ENCODE results near the gene SLC66A1. TPM values are rescaled to one million over a fixed set of nuclear protein-coding genes. Genes with fewer than 3 reads are reported as not detected.

SLC66A1 gene
- total and polyA plus RNA-seq, 3 experiments from 2014 or later, result 5.7 to 10.4 (median 8.6) TPM

GRCh38 chr1:19371226-19372135 is 59.4 kb downstream of the SLC66A1 start:
- no peak for DNase-seq
- H3K27ac Mint-ChIP-seq, result peak overlapping the region in 2 of 8 donors; percentile 64 to 86
- no peak overlapping the region for H3K27ac ChIP-seq (ENCODE audit: low read depth, low read length)
- H3K27me3 ChIP-seq (ENCODE audit: insufficient read depth, low read length, poor library complexity, severe bottlenecking), result no peaks in the 10 kb centered on the region
- H3K4me3 Mint-ChIP-seq, result no peak overlapping the region
- no peaks in the 10 kb centered on the region for H3K9me3 ChIP-seq (ENCODE audit: low read length)
- H3K36me3 ChIP-seq (ENCODE audit: insufficient read depth, low read length), result peaks cover 16% of the 10 kb centered on the region
- ChIA-PET CTCF (no interaction called here), POLR2A (no interaction called here)
- H3K4me1 ChIP-seq (ENCODE audit: insufficient read depth, low read length), result no peaks in the 10 kb centered on the region
- H3K4me1 Mint-ChIP-seq, result peaks cover 22 to 64% (median 23%) of the 10 kb centered on the region in 3 donors
- no peak overlapping the region for H3K4me3 ChIP-seq (ENCODE audit: low read length)
- H3K9me3 Mint-ChIP-seq, result no peaks in the 10 kb centered on the region
- H3K36me3 Mint-ChIP-seq, result peaks cover 0 to 71% (median 2%) of the 10 kb centered on the region in 3 donors
- H3K27me3 Mint-ChIP-seq, result no peaks in the 10 kb centered on the region

- Histone ChIP-seq H3K27me3 (ENCODE audit: insufficient read depth, low read length, poor library complexity, severe bottlenecking) (no peaks in the 10 kb centered on the region), H3K9me3 (ENCODE audit: low read length) (no peaks in the 10 kb centered on the region), H3K4me3 (ENCODE audit: low read length) (no peak overlapping the region), H3K4me1 (ENCODE audit: insufficient read depth, low read length) (no peaks in the 10 kb centered on the region), H3K27ac (ENCODE audit: low read depth, low read length) (no peak overlapping the region), H3K36me3 (ENCODE audit: insufficient read depth, low read length) (peaks cover 23% of the 10 kb centered on the region)
- Mint-ChIP-seq H3K4me3 (peak overlapping the region in 1 of 7 donors; percentile 48), H3K27ac (peak overlapping the region in 4 of 8 donors; percentile 8 to 50 (median 34)), H3K4me1 (peaks cover 19 to 63% (median 19%) of the 10 kb centered on the region in 3 donors), H3K27me3 (no peaks in the 10 kb centered on the region), H3K36me3 (peaks cover 0 to 73% (median 2%) of the 10 kb centered on the region in 3 donors), H3K9me3 (no peaks in the 10 kb centered on the region)
- POLR2A ChIA-PET, result no interaction called here
- CTCF ChIA-PET, result interaction anchor here (1.2 kb wide), 1 partner anchor 8 kb away, joined by 3 read pairs; no protein-coding TSS in a partner anchor
- DNase-seq, result no peak
Observed at GRCh38 chr1:19372136-19372514, 60.0 kb downstream of the SLC66A1 start.

GRCh38 chr1:19372602-19373001 is 60.5 kb downstream of the SLC66A1 start:
- Mint-ChIP-seq H3K36me3 (peaks cover 0 to 75% (median 3%) of the 10 kb centered on the region in 3 donors), H3K4me3 (no peak overlapping the region), H3K9me3 (no peaks in the 10 kb centered on the region), H3K4me1 (peaks cover 16 to 60% (median 20%) of the 10 kb centered on the region in 3 donors), H3K27me3 (no peaks in the 10 kb centered on the region), H3K27ac (peak overlapping the region in 3 of 8 donors; percentile 29 to 47 (median 38))
- ChIA-PET CTCF (interaction anchor here (1.2 kb wide), 1 partner anchor 9 kb away, joined by 3 read pairs; no protein-coding TSS in a partner anchor), POLR2A (no interaction called here)
- Histone ChIP-seq H3K4me1 (ENCODE audit: insufficient read depth, low read length) (no peaks in the 10 kb centered on the region), H3K36me3 (ENCODE audit: insufficient read depth, low read length) (peaks cover 27% of the 10 kb centered on the region), H3K27me3 (ENCODE audit: insufficient read depth, low read length, poor library complexity, severe bottlenecking) (no peaks in the 10 kb centered on the region), H3K4me3 (ENCODE audit: low read length) (no peak overlapping the region), H3K27ac (ENCODE audit: low read depth, low read length) (no peak overlapping the region), H3K9me3 (ENCODE audit: low read length) (no peaks in the 10 kb centered on the region)
- DNase-seq, result no peak

- ChIA-PET CTCF (interaction anchor here (1.2 to 1.5 kb wide), 3 partner anchors 10 to 280 kb away, joined by 3 to 4 read pairs (median 3); no protein-coding TSS in a partner anchor), POLR2A (no interaction called here)
- Histone ChIP-seq H3K36me3 (ENCODE audit: insufficient read depth, low read length) (peaks cover 36% of the 10 kb centered on the region), H3K4me3 (ENCODE audit: low read length) (no peak overlapping the region), H3K9me3 (ENCODE audit: low read length) (no peaks in the 10 kb centered on the region), H3K27ac (ENCODE audit: low read depth, low read length) (no peak overlapping the region), H3K4me1 (ENCODE audit: insufficient read depth, low read length) (no peaks in the 10 kb centered on the region), H3K27me3 (ENCODE audit: insufficient read depth, low read length, poor library complexity, severe bottlenecking) (no peaks in the 10 kb centered on the region)
- Mint-ChIP-seq H3K36me3 (peaks cover 4 to 81% (median 9%) of the 10 kb centered on the region in 3 donors), H3K27me3 (no peaks in the 10 kb centered on the region), H3K9me3 (no peaks in the 10 kb centered on the region), H3K4me3 (no peak overlapping the region), H3K27ac (peak overlapping the region in 5 of 8 donors; percentile 13 to 47 (median 26)), H3K4me1 (peaks cover 20 to 60% (median 21%) of the 10 kb centered on the region in 3 donors)
- no peak for DNase-seq
Observed at GRCh38 chr1:19373211-19374082, 61.3 kb downstream of the SLC66A1 start.

GRCh38 chr1:19374083-19374801 is 62.1 kb downstream of the SLC66A1 start:
- H3K27ac Mint-ChIP-seq, result peak overlapping the region in 2 of 8 donors; percentile 35 to 72
- H3K27me3 Mint-ChIP-seq, result no peaks in the 10 kb centered on the region
- H3K27me3 ChIP-seq (ENCODE audit: insufficient read depth, low read length, poor library complexity, severe bottlenecking), result no peaks in the 10 kb centered on the region
- no peak overlapping the region for H3K27ac ChIP-seq (ENCODE audit: low read depth, low read length)
- no peaks in the 10 kb centered on the region for H3K4me1 ChIP-seq (ENCODE audit: insufficient read depth, low read length)
- H3K4me3 ChIP-seq (ENCODE audit: low read length), result no peak overlapping the region
- POLR2A ChIA-PET, result no interaction called here
- DNase-seq, result no peak
- no peak overlapping the region for H3K4me3 Mint-ChIP-seq
- peaks cover 14 to 54% (median 16%) of the 10 kb centered on the region in 3 donors for H3K4me1 Mint-ChIP-seq
- H3K9me3 Mint-ChIP-seq, result no peaks in the 10 kb centered on the region
- H3K36me3 Mint-ChIP-seq, result peaks cover 4 to 81% (median 9%) of the 10 kb centered on the region in 3 donors
- no peaks in the 10 kb centered on the region for H3K9me3 ChIP-seq (ENCODE audit: low read length)
- CTCF ChIA-PET, result interaction anchor here (1.2 to 1.5 kb wide), 2 partner anchors 208 to 280 kb away, joined by 3 to 4 read pairs; no protein-coding TSS in a partner anchor
- peaks cover 42% of the 10 kb centered on the region for H3K36me3 ChIP-seq (ENCODE audit: insufficient read depth, low read length)

- no peaks in the 10 kb centered on the region for H3K4me1 ChIP-seq (ENCODE audit: insufficient read depth, low read length)
- no peaks in the 10 kb centered on the region for H3K9me3 Mint-ChIP-seq
- H3K4me3 Mint-ChIP-seq, result no peak overlapping the region
- no peaks in the 10 kb centered on the region for H3K27me3 ChIP-seq (ENCODE audit: insufficient read depth, low read length, poor library complexity, severe bottlenecking)
- no peaks in the 10 kb centered on the region for H3K27me3 Mint-ChIP-seq
- no peak for DNase-seq
- no peaks in the 10 kb centered on the region for H3K9me3 ChIP-seq (ENCODE audit: low read length)
- H3K4me3 ChIP-seq (ENCODE audit: low read length), result no peak overlapping the region
- peaks cover 14 to 56% (median 18%) of the 10 kb centered on the region in 3 donors for H3K4me1 Mint-ChIP-seq
- peaks cover 4 to 83% (median 12%) of the 10 kb centered on the region in 3 donors for H3K36me3 Mint-ChIP-seq
- peaks cover 49% of the 10 kb centered on the region for H3K36me3 ChIP-seq (ENCODE audit: insufficient read depth, low read length)
- H3K27ac ChIP-seq (ENCODE audit: low read depth, low read length), result no peak overlapping the region
- H3K27ac Mint-ChIP-seq, result peak overlapping the region in 3 of 8 donors; percentile 47 to 81 (median 72)
- ChIA-PET CTCF (interaction anchor here (0.6 to 1.5 kb wide), 2 partner anchors 267 to 279 kb away, joined by 4 read pairs; no protein-coding TSS in a partner anchor), POLR2A (interaction anchor here (0.7 kb wide), 1 partner anchor 83 kb away, joined by 3 read pairs; no protein-coding TSS in a partner anchor)
Observed at GRCh38 chr1:19374926-19375325, 62.8 kb downstream of the SLC66A1 start.

All from CD8-positive, alpha-beta memory T cell (primary cell).